K562 (cell line): ENCODE results near the gene TRAF5.

Experiments
- CHCHD3 ChIP-seq: fragments of 250-450 bp; sonication (Bioruptor Pico); IDR thresholded peaks from 2 replicates; pipeline ENCODE4 v2.1.2; 2022; ENCODE audit warnings: mild to moderate bottlenecking
- CTCF ChIP-seq, 3 experiments: IDR thresholded peaks in 2 of 3; conservative IDR thresholded peaks in 1 of 3; 2 replicates each; pipeline ENCODE4 v1.5.1; 2011 to 2012; ENCODE audit warnings: low read length in 3 of 3, mild to moderate bottlenecking in 3 of 3, control low read depth in 2 of 3, improper control_type of control experiment in 1 of 3, inconsistent platforms in 1 of 3, low read depth in 1 of 3, mixed read lengths in 1 of 3, moderate library complexity in 1 of 3; ENCODE audit not compliant: insufficient read depth in 2 of 3
- HES1 ChIP-seq: fragments of 450-650 bp; IDR thresholded peaks from 2 replicates; pipeline ENCODE4 v1.6.1; 2016; ENCODE audit warnings: low read depth, mild to moderate bottlenecking, moderate library complexity
- KDM2B ChIP-seq: fragments of 250-450 bp; sonication (Bioruptor Pico); IDR thresholded peaks from 2 replicates; pipeline ENCODE4 v1.8.0; 2021; ENCODE audit warnings: mild to moderate bottlenecking, moderate library complexity
- MAFF ChIP-seq: IDR thresholded peaks from 2 replicates; pipeline ENCODE4 v1.6.1; 2012; ENCODE audit warnings: low read length, improper control_type of control experiment
- MAX ChIP-seq: sonication (generic); formaldehyde crosslinking; IDR thresholded peaks from 2 replicates; pipeline ENCODE4 v1.9.0; 2022; ENCODE audit warnings: mild to moderate bottlenecking, missing genetic modification reagents
- PRMT5 ChIP-seq: sonication (generic); formaldehyde crosslinking; IDR thresholded peaks from 2 replicates; pipeline ENCODE4 v1.5.0; 2020; ENCODE audit warnings: missing genetic modification reagents
- SP2 ChIP-seq: IDR thresholded peaks from 2 replicates; pipeline ENCODE4 v1.6.1; 2011; ENCODE audit warnings: mild to moderate bottlenecking, low read depth, low read length, moderate library complexity; ENCODE audit not compliant: poor library complexity, severe bottlenecking; ENCODE audit errors: extremely low read depth
- ZBTB7A ChIP-seq: IDR thresholded peaks from 2 replicates; pipeline ENCODE4 v1.6.1; 2011; ENCODE audit warnings: low read depth, mild to moderate bottlenecking, low read length, moderate library complexity, borderline replicate concordance; ENCODE audit not compliant: control insufficient read depth
- ZHX1 ChIP-seq: fragments of 150-350 bp; conservative IDR thresholded peaks from 2 replicates; pipeline ENCODE4 v1.6.1; 2014; ENCODE audit warnings: low read length

- TF ChIP-seq CTCF (IDR thresholded peaks at IDR 0.05 in 2 of 3, conservative IDR thresholded peaks at IDR 0.05 in 1 of 3; ENCODE audit: insufficient read depth in 2 of 3, low read depth in 1 of 3, low read length in 3 of 3) (no peak), MAFF (no peak), HES1 (no peak), PRMT5 (CRISPR knock-in tag) (no peak), ZHX1 (no peak), SP2 (no peak), MAX (CRISPR knock-in tag) (no peak), ZBTB7A (no peak), KDM2B (no peak), CHCHD3 (CRISPR knock-in tag) (no peak)
These were observed 17.0 kb downstream of the TRAF5 start for GRCh38 chr1:211343607-211344006.
